H9 (cell line): ENCODE results near the gene NMT1. TPM values are rescaled to one million over a fixed set of nuclear protein-coding genes. Genes with fewer than 3 reads are reported as not detected.

ENCODE experiments used
- DNase-seq: peaks from one replicate; pipeline ENCODE4 v3.0.0-alpha.2; 2017
- H2AFZ ChIP-seq: one replicate; pipeline ENCODE4 v1.6.1; 2013; ENCODE audit warnings: mild to moderate bottlenecking, low read length, control low read depth, moderate library complexity
- H2AK5ac ChIP-seq: 2 replicates; pipeline ENCODE4 v1.6.1; 2013; ENCODE audit warnings: low read length, control low read depth, mixed read lengths; ENCODE audit not compliant: insufficient read length
- H2BK120ac ChIP-seq: one replicate; pipeline ENCODE4 v1.6.1; 2013; ENCODE audit warnings: low read depth, mild to moderate bottlenecking, low read length, control low read depth, inconsistent platforms; ENCODE audit not compliant: poor library complexity, severe bottlenecking
- H2BK12ac ChIP-seq: 2 replicates; pipeline ENCODE4 v1.6.1; 2013; ENCODE audit warnings: low read length, control low read depth, mixed read lengths, low read depth; ENCODE audit not compliant: insufficient read length
- H2BK15ac ChIP-seq: 2 replicates; pipeline ENCODE4 v1.6.1; 2013; ENCODE audit warnings: low read depth, low read length, control low read depth
- H2BK20ac ChIP-seq: one replicate; pipeline ENCODE4 v1.6.1; 2013; ENCODE audit warnings: low read depth, mild to moderate bottlenecking, low read length, control low read depth, inconsistent platforms; ENCODE audit not compliant: poor library complexity, severe bottlenecking
- H2BK5ac ChIP-seq: 2 replicates; pipeline ENCODE4 v1.6.1; 2013; ENCODE audit warnings: low read length, control low read depth, mixed read lengths; ENCODE audit not compliant: insufficient read length
- H3K14ac ChIP-seq: 2 replicates; pipeline ENCODE4 v1.6.1; 2013; ENCODE audit warnings: low read length, control low read depth; ENCODE audit not compliant: insufficient read depth
- H3K18ac ChIP-seq: 2 replicates; pipeline ENCODE4 v1.6.1; 2013; ENCODE audit warnings: low read depth, mild to moderate bottlenecking, mixed read lengths, low read length, control low read depth; ENCODE audit not compliant: insufficient read length
- H3K23ac ChIP-seq: 2 replicates; pipeline ENCODE4 v1.6.1; 2013; ENCODE audit warnings: low read length, control low read depth, mixed read lengths, low read depth; ENCODE audit not compliant: insufficient read length
- H3K23me2 ChIP-seq: 2 replicates; pipeline ENCODE4 v1.6.1; 2013; ENCODE audit warnings: low read depth, mild to moderate bottlenecking, mixed read lengths, low read length, control low read depth; ENCODE audit not compliant: insufficient read length, poor library complexity, severe bottlenecking
- H3K27ac ChIP-seq: 2 replicates; pipeline ENCODE4 v1.5.1; 2013; ENCODE audit warnings: low read length, control low read depth, mixed read lengths, low read depth; ENCODE audit not compliant: insufficient read length
- H3K27me3 ChIP-seq: 2 replicates; pipeline ENCODE4 v1.6.1; 2013; ENCODE audit warnings: low read length, control low read depth, inconsistent platforms; ENCODE audit not compliant: insufficient read depth
- H3K4ac ChIP-seq: 2 replicates; pipeline ENCODE4 v1.6.1; 2013; ENCODE audit warnings: low read depth, mild to moderate bottlenecking, control low read depth, inconsistent platforms, low read length, moderate library complexity
- H3K4me1 ChIP-seq: 2 replicates; pipeline ENCODE4 v1.6.1; 2013; ENCODE audit warnings: low read length, control low read depth, inconsistent platforms; ENCODE audit not compliant: insufficient read depth
- H3K4me2 ChIP-seq: 2 replicates; pipeline ENCODE4 v1.6.1; 2013; ENCODE audit warnings: low read length, control low read depth, mixed read lengths; ENCODE audit not compliant: insufficient read length, insufficient read depth
- H3K56ac ChIP-seq: 2 replicates; pipeline ENCODE4 v1.6.1; 2013; ENCODE audit warnings: low read depth, mild to moderate bottlenecking, mixed read lengths, low read length, control low read depth; ENCODE audit not compliant: insufficient read length
- H3K79me1 ChIP-seq: 2 replicates; pipeline ENCODE4 v1.6.1; 2013; ENCODE audit warnings: low read depth, mild to moderate bottlenecking, moderate library complexity, low read length, control low read depth, inconsistent platforms; ENCODE audit not compliant: insufficient read depth, poor library complexity, severe bottlenecking
- H3K79me2 ChIP-seq: 2 replicates; pipeline ENCODE4 v1.6.1; 2013; ENCODE audit warnings: low read length, control low read depth, inconsistent platforms; ENCODE audit not compliant: insufficient read depth
- H3K9ac ChIP-seq: 2 replicates; pipeline ENCODE4 v1.6.1; 2013; ENCODE audit warnings: low read length, control low read depth, mixed read lengths; ENCODE audit not compliant: insufficient read length; ENCODE audit errors: extremely low read depth
- H3K9me3 ChIP-seq: one replicate; pipeline ENCODE4 v1.6.1; 2013; ENCODE audit warnings: low read depth, low read length, inconsistent platforms; ENCODE audit not compliant: control insufficient read depth
- H3T11ph ChIP-seq: one replicate; pipeline ENCODE4 v1.6.1; 2013; ENCODE audit warnings: mild to moderate bottlenecking, low read length, control low read depth, inconsistent platforms
- H4K20me1 ChIP-seq: one replicate; pipeline ENCODE4 v1.6.1; 2013; ENCODE audit not compliant: control insufficient read depth, insufficient read length, insufficient read depth
- H4K5ac ChIP-seq: 2 replicates; pipeline ENCODE4 v1.6.1; 2013; ENCODE audit warnings: low read depth, mild to moderate bottlenecking, mixed read lengths, low read length, control low read depth; ENCODE audit not compliant: insufficient read length
- H4K8ac ChIP-seq: replicated peaks from 2 replicates; pipeline ENCODE4 v1.6.1; 2013; ENCODE audit warnings: low read length, control low read depth, mixed read lengths, low read depth; ENCODE audit not compliant: insufficient read length
- H4K91ac ChIP-seq: 2 replicates; pipeline ENCODE4 v1.6.1; 2013; ENCODE audit warnings: low read depth, mild to moderate bottlenecking, moderate library complexity, mixed read lengths, low read length, control low read depth; ENCODE audit not compliant: insufficient read length
- H3K27ac Mint-ChIP-seq, 3 experiments: 2 replicates in 2 of 3; 3 replicates in 1 of 3; pipeline ENCODE4 v1.8.0; 2020 to 2021; ENCODE audit warnings: mixed read lengths in 3 of 3, mild to moderate bottlenecking in 1 of 3, moderate library complexity in 1 of 3
- H3K27me3 Mint-ChIP-seq: 2 replicates; pipeline ENCODE4 v1.8.0; 2021; ENCODE audit warnings: low read depth, mild to moderate bottlenecking, moderate library complexity, mixed read lengths
- H3K36me3 Mint-ChIP-seq, 3 experiments: 2 replicates in 2 of 3; 3 replicates in 1 of 3; pipeline ENCODE4 v1.8.0; 2020 to 2021; ENCODE audit warnings: low read depth in 3 of 3, mixed read lengths in 3 of 3; ENCODE audit not compliant: insufficient read depth in 1 of 3
- H3K4me1 Mint-ChIP-seq, 2 experiments: 2 replicates each; pipeline ENCODE4 v1.8.0; 2020; ENCODE audit warnings: mixed read lengths in 2 of 2
- H3K4me3 Mint-ChIP-seq, 2 experiments: 2 replicates in 1 of 2; 3 replicates in 1 of 2; pipeline ENCODE4 v1.8.0; 2020 to 2021; ENCODE audit warnings: mild to moderate bottlenecking in 2 of 2, mixed read lengths in 2 of 2, moderate library complexity in 1 of 2
- H3K9me3 Mint-ChIP-seq, 2 experiments: 2 replicates in 1 of 2; 3 replicates in 1 of 2; pipeline ENCODE4 v1.8.0; 2020; ENCODE audit warnings: mild to moderate bottlenecking in 2 of 2, mixed read lengths in 2 of 2, moderate library complexity in 1 of 2
- CTCF ChIP-seq: fragments of 200-600 bp; sonication (generic); conservative IDR thresholded peaks from 3 replicates; pipeline ENCODE4 v1.8.0; 2021; ENCODE audit warnings: antibody characterized with exemption, mild to moderate bottlenecking
- WGBS: extraction: QIAGEN DNeasy Blood & Tissue Kit; methylation state at CpG from one replicate; pipeline ENCODE4 v1.1.7; 2013; ENCODE audit warnings: missing lambda C conversion rate, low lambda C conversion rate, mixed read lengths; ENCODE audit not compliant: insufficient read length; ENCODE audit errors: extremely low coverage; 5-methylcytosine and 5-hydroxymethylcytosine counted together
- total RNA-seq: library from RNA; stranded (reverse); gene quantifications from 2 replicates; pipeline ENCODE4 v1.2.1, GENCODE V29; 2021

NMT1 gene
- total RNA-seq, 1 experiment from 2014 or later = 150 TPM

- Mint-ChIP-seq H3K27ac (peak within 1 kb of the TSS; percentile 99 to 100 (median 100)), H3K4me1 (peaks cover 34 to 41% of the 10 kb centered on the region in 2 experiments), H3K36me3 (peaks cover 0 to 5% (median 3%) of the 10 kb centered on the region in 3 experiments; a peak in 2 of 7 replicates), H3K4me3 (peak within 1 kb of the TSS; percentile 98 to 99), H3K27me3 (peaks cover 2% of the 10 kb centered on the region), H3K9me3 (no peaks in the 10 kb centered on the region; a peak in 1 of 5 replicates)
- no peak within 1 kb of the TSS for H3T11ph ChIP-seq
- WGBS = no CpG with 5 or more reads among the region's 58 CpGs
- DNase-seq = peak; percentile 100
- H3K27ac ChIP-seq = peak within 1 kb of the TSS; percentile 92
- peak within 1 kb of the TSS; percentile 90 for H3K14ac ChIP-seq
- no peak within 1 kb of the TSS for H4K91ac ChIP-seq
- H4K5ac ChIP-seq = peak within 1 kb of the TSS; percentile 94
- H3K23ac ChIP-seq = no peak within 1 kb of the TSS
- TF ChIP-seq CTCF = no peak
- no peak within 1 kb of the TSS for H2AK5ac ChIP-seq
- H3K9ac ChIP-seq = peak within 1 kb of the TSS; percentile 93
- peaks cover 4% of the 10 kb centered on the region for H3K79me1 ChIP-seq
- peak within 1 kb of the TSS; percentile 91 for H2BK5ac ChIP-seq
- H4K8ac ChIP-seq = no peak within 1 kb of the TSS
- peak within 1 kb of the TSS; percentile 91 for H3K4me2 ChIP-seq
- H2BK15ac ChIP-seq = no peak within 1 kb of the TSS
- no peaks in the 10 kb centered on the region for H3K9me3 ChIP-seq
- H2AFZ ChIP-seq = no peak within 1 kb of the TSS
- no peaks in the 10 kb centered on the region; the same call in 1 of the 2 replicates for H3K79me2 ChIP-seq
- no peak within 1 kb of the TSS for H2BK20ac ChIP-seq
- H3K18ac ChIP-seq = peak within 1 kb of the TSS; percentile 98
- H3K56ac ChIP-seq = peak within 1 kb of the TSS; percentile 5
- peak within 1 kb of the TSS; percentile 74 for H2BK120ac ChIP-seq
- peaks cover 2% of the 10 kb centered on the region; the same call in 1 of the 2 replicates for H3K4me1 ChIP-seq
- no peaks in the 10 kb centered on the region for H3K27me3 ChIP-seq
- H4K20me1 ChIP-seq = no peaks in the 10 kb centered on the region
- H2BK12ac ChIP-seq = no peak within 1 kb of the TSS
- no peak within 1 kb of the TSS for H3K4ac ChIP-seq
- peaks cover 22% of the 10 kb centered on the region for H3K23me2 ChIP-seq
Measured at GRCh38 chr17:45148183-45149036, 87.3 kb downstream of the NMT1 start, which contains the start of gene HEXIM1. TSS of gene HEXIM1 (plus strand) at chr17:45148475. CDS start at chr17:45149191, 716 bp downstream.
